Measurements from ENCODE around the gene CAMK2B.

GRCh38 chr7:44182827-44183226 is 142.6 kb downstream of the CAMK2B start:
- no peak for TF ChIP-seq POLR2A (IDR thresholded peaks at IDR 0.05; ENCODE audit: low read length)
- TF ChIP-seq GATA1 (IDR thresholded peaks at IDR 0.05; ENCODE audit: low read depth, low read length): no peak

Data from erythroblast (primary cell).